ENCODE data around the gene CFI. TPM values are rescaled to one million over a fixed set of nuclear protein-coding genes. Genes with fewer than 3 reads are reported as not detected.

CFI gene
- total and polyA plus RNA-seq, 9 of the 15 experiments (the other 6 are each of a cell fraction or from before 2014, with no cell fraction given): 0.30 to 8.4 (median 0.95) TPM

DNA sequence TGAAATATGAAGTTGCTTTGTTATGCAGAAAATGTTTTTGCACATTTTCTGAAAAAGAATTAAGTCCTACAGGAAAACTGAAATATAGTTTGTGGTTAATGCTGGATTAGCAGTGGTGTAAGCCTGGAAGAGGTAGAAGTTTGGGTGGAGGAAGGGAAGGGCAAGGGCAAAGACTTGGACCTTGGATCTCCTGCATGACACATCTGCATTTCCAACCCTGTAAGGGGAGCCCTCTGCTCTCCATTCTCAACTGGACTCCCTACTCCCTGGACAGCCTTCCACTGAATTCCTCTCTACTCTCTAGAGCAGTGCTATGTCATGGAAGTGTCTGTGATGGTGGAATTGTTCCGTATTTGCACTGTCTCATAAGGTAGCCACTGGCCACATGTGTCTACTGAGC lies 103.1 kb downstream of the CFI start:
- H3K27me3 ChIP-seq (ENCODE audit: control insufficient read depth in 2 of 2, insufficient read depth in 2 of 2, low read length in 2 of 2): no peaks in the 10 kb centered on the region
- peaks cover 34% of the 10 kb centered on the region for H3K79me2 ChIP-seq (ENCODE audit: control insufficient read depth, insufficient read depth, low read length)
- H3K9me1 ChIP-seq (ENCODE audit: control insufficient read depth, insufficient read depth, low read length): no peaks in the 10 kb centered on the region
- H3K36me3 ChIP-seq (ENCODE audit: control insufficient read depth, insufficient read depth, low read length): peaks cover 44% of the 10 kb centered on the region
- intact Hi-C loops (cut with micrococcal nuclease) (no loop called here), in situ Hi-C loops (cut with MboI) (no loop called here)
- H3K9me3 ChIP-seq (replicated peaks; ENCODE audit: control insufficient read depth, insufficient read depth, low read depth, low read length): no peaks in the 10 kb centered on the region
- ChIA-PET POLR2A (no interaction called here), CTCF (ENCODE audit: low intra/inter-chr PET ratio) (no interaction called here)
- no peak overlapping the region for H3K4me2 ChIP-seq (ENCODE audit: insufficient read depth, low read length)
- H4K20me1 ChIP-seq (replicated peaks; ENCODE audit: control insufficient read depth, insufficient read depth, low read length): no peaks in the 10 kb centered on the region; the same call in 1 of the 2 replicates
- WGBS (ENCODE audit: insufficient coverage, low coverage, missing lambda C conversion rate): 93% methylated on average over 1 of the region's 1 CpG
- H3K4me3 ChIP-seq: no peak overlapping the region
- H3K4me1 ChIP-seq (replicated peaks in 1 of 2; ENCODE audit: control insufficient read depth in 2 of 2, insufficient read depth in 2 of 2, low read length in 2 of 2): peaks cover 12 to 22% of the 10 kb centered on the region in 2 experiments
- ATAC-seq: no peak
- DNase-seq (ENCODE audit: extremely low read depth in 1 of 4, low spot score in 3 of 4): no peak
- H3K27ac ChIP-seq (ENCODE audit: extremely low read depth, low read depth, low read length): no peak overlapping the region
- TF ChIP-seq, protein P1, sequence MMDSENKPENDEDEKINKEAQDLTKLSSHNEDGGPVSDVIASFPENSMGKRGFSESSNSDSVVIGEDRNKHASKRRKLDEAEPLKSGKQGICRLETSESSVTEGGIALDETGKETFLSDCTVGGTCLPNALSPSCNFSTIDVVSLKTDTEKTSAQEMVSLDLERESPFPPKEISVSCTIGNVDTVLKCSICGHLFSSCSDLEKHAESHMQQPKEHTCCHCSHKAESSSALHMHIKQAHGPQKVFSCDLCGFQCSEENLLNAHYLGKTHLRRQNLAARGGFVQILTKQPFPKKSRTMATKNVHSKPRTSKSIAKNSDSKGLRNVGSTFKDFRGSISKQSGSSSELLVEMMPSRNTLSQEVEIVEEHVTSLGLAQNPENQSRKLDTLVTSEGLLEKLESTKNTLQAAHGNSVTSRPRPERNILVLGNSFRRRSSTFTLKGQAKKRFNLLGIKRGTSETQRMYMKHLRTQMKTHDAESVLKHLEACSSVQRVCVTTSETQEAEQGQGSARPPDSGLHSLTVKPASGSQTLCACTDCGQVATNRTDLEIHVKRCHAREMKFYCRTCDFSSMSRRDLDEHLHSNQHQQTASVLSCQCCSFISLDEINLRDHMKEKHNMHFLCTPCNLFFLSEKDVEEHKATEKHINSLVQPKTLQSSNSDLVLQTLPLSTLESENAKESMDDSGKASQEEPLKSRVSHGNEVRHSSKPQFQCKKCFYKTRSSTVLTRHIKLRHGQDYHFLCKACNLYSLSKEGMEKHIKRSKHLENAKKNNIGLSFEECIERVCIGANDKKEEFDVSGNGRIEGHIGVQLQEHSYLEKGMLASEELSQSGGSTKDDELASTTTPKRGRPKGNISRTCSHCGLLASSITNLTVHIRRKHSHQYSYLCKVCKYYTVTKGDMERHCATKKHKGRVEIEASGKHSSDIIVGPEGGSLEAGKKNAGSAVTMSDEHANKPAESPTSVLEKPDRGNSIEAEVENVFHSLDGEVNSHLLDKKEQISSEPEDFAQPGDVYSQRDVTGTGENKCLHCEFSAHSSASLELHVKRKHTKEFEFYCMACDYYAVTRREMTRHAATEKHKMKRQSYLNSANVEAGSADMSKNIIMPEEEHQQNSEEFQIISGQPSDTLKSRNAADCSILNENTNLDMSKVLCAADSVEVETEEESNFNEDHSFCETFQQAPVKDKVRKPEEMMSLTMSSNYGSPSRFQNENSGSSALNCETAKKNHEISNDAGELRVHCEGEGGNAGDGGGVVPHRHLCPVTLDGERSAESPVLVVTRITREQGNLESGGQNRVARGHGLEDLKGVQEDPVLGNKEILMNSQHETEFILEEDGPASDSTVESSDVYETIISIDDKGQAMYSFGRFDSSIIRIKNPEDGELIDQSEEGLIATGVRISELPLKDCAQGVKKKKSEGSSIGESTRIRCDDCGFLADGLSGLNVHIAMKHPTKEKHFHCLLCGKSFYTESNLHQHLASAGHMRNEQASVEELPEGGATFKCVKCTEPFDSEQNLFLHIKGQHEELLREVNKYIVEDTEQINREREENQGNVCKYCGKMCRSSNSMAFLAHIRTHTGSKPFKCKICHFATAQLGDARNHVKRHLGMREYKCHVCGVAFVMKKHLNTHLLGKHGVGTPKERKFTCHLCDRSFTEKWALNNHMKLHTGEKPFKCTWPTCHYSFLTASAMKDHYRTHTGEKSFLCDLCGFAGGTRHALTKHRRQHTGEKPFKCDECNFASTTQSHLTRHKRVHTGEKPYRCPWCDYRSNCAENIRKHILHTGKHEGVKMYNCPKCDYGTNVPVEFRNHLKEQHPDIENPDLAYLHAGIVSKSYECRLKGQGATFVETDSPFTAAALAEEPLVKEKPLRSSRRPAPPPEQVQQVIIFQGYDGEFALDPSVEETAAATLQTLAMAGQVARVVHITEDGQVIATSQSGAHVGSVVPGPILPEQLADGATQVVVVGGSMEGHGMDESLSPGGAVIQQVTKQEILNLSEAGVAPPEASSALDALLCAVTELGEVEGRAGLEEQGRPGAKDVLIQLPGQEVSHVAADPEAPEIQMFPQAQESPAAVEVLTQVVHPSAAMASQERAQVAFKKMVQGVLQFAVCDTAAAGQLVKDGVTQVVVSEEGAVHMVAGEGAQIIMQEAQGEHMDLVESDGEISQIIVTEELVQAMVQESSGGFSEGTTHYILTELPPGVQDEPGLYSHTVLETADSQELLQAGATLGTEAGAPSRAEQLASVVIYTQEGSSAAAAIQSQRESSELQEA (IDR thresholded peaks at IDR 0.05; ENCODE audit: low read depth): no peak
- TF ChIP-seq HDAC8 (tag; IDR thresholded peaks at IDR 0.05) (no peak), ZNF3 (CRISPR knock-in tag; IDR thresholded peaks at IDR 0.05) (no peak)
- no peak for FAIRE-seq
- no TSS peak for BruUV-seq (replicated peaks)
- H2AFZ ChIP-seq (ENCODE audit: low read depth, low read length): no peak overlapping the region
- no peak overlapping the region for H3K9ac ChIP-seq (ENCODE audit: insufficient read depth in 1 of 2, low read depth in 2 of 2, low read length in 2 of 2)

All from K562 (cell line).